ENCODE data around the gene CCDC188. TPM values are rescaled to one million over a fixed set of nuclear protein-coding genes. Genes with fewer than 3 reads are reported as not detected.

Gene CCDC188
- total and polyA plus RNA-seq, 2 of the 4 experiments (the other 2 are of a cell fraction), result 0.10 TPM; not detected in 1

DNA sequence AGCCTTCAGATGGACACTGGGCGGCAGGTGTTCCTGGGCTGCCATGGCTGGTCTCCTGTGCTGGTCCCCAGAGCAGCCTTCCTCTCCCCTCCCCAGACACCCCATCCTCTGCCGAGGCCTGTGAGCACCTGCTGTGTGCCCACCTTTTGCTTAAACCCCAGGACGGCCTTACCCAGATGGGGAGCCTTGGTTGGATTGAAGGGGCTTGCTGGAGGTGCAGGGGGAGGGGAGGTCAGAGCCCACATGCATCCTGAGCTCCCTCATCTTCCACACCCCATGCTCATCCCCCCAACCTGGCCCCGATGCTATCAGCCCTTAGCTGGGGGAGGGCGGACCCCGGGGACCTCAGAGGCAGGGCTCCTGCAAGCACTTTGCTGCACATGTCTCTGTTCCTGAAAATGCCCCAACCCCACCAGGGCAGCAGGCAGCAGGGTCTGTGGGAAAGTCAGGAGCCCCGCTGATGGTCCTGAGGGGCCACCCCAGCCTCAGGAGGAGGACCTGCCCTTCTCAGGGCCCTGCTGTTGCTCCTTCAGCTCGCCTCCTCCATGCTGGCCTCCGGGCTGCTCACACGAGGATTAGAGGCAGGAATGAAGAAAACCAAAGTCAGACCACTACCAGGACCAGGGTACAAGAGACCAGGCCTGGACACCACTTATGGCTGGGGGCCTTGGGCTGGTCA, 41.6 kb upstream of the CCDC188 start:
- Histone ChIP-seq H3K4ac (ENCODE audit: low read depth, low read length) (no peak overlapping the region), H3K9ac (ENCODE audit: low read depth, low read length) (no peak overlapping the region), H3K23ac (ENCODE audit: low read depth, low read length) (no peak overlapping the region), H2AFZ (replicated peaks; ENCODE audit: low read length, poor library complexity) (no peak overlapping the region), H2BK120ac (ENCODE audit: low read depth, low read length) (no peak overlapping the region), H2AK5ac (ENCODE audit: low read depth, low read length) (no peak overlapping the region), H3K4me1 (ENCODE audit: control insufficient read depth, insufficient read depth, low read length) (no peaks in the 10 kb centered on the region), H2AK9ac (replicated peaks; ENCODE audit: low read depth, low read length, poor library complexity) (no peak overlapping the region), H3K18ac (ENCODE audit: low read depth, low read length) (no peak overlapping the region), H2BK15ac (ENCODE audit: low read depth, low read length) (no peak overlapping the region), H2BK20ac (ENCODE audit: low read depth, low read length) (no peak overlapping the region), H3K14ac (replicated peaks; ENCODE audit: low read depth, low read length) (no peak overlapping the region), H3K79me1 (ENCODE audit: low read depth in 1 of 2, low read length in 2 of 2) (no peaks in the 10 kb centered on the region), H4K91ac (ENCODE audit: insufficient read depth, low read depth, low read length) (no peak overlapping the region), H4K5ac (ENCODE audit: low read depth, low read length) (no peak overlapping the region), H3K56ac (ENCODE audit: extremely low read depth, insufficient read depth, low read length) (no peak overlapping the region), H3K27me3 (ENCODE audit: control insufficient read depth, insufficient read depth, low read length) (peaks cover 30% of the 10 kb centered on the region), H3K27ac (ENCODE audit: insufficient read depth, low read length) (no peak overlapping the region), H3K4me2 (ENCODE audit: low read depth, low read length) (no peak overlapping the region), H3K36me3 (ENCODE audit: control insufficient read depth, insufficient read depth, low read length) (no peaks in the 10 kb centered on the region), H2BK5ac (ENCODE audit: low read depth, low read length, poor library complexity, severe bottlenecking) (no peak overlapping the region), H3K4me3 (ENCODE audit: insufficient read depth, low read depth, low read length) (no peak overlapping the region), H3K9me3 (ENCODE audit: control insufficient read depth, insufficient read depth, low read length) (no peaks in the 10 kb centered on the region), H4K20me1 (ENCODE audit: insufficient read depth, low read length) (no peaks in the 10 kb centered on the region), H3K9me1 (ENCODE audit: insufficient read depth, low read length) (no peaks in the 10 kb centered on the region), H4K8ac (ENCODE audit: low read depth in 2 of 2, low read length in 2 of 2) (no peak overlapping the region)
- 90% methylated on average over 2 of the region's 10 CpGs; no CpG with 5 or more reads in 1 of the 2 experiments for WGBS, 2 experiments (ENCODE audit: extremely low coverage in 2 of 2, insufficient read length in 1 of 2)
- ATAC-seq (ENCODE audit: low read depth), result no peak
- no peak for TF ChIP-seq NFE2L2 (IDR thresholded peaks at IDR 0.05; ENCODE audit: low read depth, low read length)
- TF ChIP-seq MAFK (IDR thresholded peaks at IDR 0.05; ENCODE audit: low read depth, low read length), result no peak
- TF ChIP-seq BHLHE40 (IDR thresholded peaks at IDR 0.05; ENCODE audit: low read depth, low read length), result no peak
- no peak for TF ChIP-seq RAD21 (IDR thresholded peaks at IDR 0.05; ENCODE audit: low read length)
- TF ChIP-seq RFX5 (IDR thresholded peaks at IDR 0.05; ENCODE audit: low read depth, low read length), result no peak
- no peak for TF ChIP-seq CEBPB (IDR thresholded peaks at IDR 0.05; ENCODE audit: low read depth, low read length)
- TF ChIP-seq MXI1 (IDR thresholded peaks at IDR 0.05; ENCODE audit: borderline replicate concordance, low read depth, low read length), result no peak
- TF ChIP-seq RCOR1 (IDR thresholded peaks at IDR 0.05; ENCODE audit: insufficient replicate concordance, low read length), result no peak
- TF ChIP-seq SMC3 (IDR thresholded peaks at IDR 0.05; ENCODE audit: low read depth, low read length), result no peak
- no peak for TF ChIP-seq FOS (IDR thresholded peaks at IDR 0.05; ENCODE audit: low read depth, low read length)
- no peak for TF ChIP-seq MAZ (IDR thresholded peaks at IDR 0.05; ENCODE audit: borderline replicate concordance, low read depth, low read length)
- no peak for TF ChIP-seq CTCF (conservative IDR thresholded peaks at IDR 0.05; ENCODE audit: low read depth, low read length)
- TF ChIP-seq, protein P1, sequence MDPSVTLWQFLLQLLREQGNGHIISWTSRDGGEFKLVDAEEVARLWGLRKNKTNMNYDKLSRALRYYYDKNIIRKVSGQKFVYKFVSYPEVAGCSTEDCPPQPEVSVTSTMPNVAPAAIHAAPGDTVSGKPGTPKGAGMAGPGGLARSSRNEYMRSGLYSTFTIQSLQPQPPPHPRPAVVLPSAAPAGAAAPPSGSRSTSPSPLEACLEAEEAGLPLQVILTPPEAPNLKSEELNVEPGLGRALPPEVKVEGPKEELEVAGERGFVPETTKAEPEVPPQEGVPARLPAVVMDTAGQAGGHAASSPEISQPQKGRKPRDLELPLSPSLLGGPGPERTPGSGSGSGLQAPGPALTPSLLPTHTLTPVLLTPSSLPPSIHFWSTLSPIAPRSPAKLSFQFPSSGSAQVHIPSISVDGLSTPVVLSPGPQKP (IDR thresholded peaks at IDR 0.05; ENCODE audit: borderline replicate concordance, low read depth, low read length), result no peak
- no peak for TF ChIP-seq USF2 (IDR thresholded peaks at IDR 0.05; ENCODE audit: low read depth, low read length)
- TF ChIP-seq POLR2A (IDR thresholded peaks at IDR 0.05; ENCODE audit: low read depth, low read length), result no peak
- TF ChIP-seq CHD1 (IDR thresholded peaks at IDR 0.05; ENCODE audit: low read depth, low read length), result no peak
- intact Hi-C loops (cut with micrococcal nuclease) (no loop called here), dilution Hi-C loops (cut with HindIII; ENCODE audit: low sequenced_read_pairs, unreplicated experiment) (no loop called here), in situ Hi-C loops (cut with MboI; ENCODE audit: low sequenced_read_pairs) (no loop called here)
- no TSS peak for BruUV-seq (replicated peaks)
- CTCF ChIA-PET, result no interaction called here
- no peak for DNase-seq
- POLR2A ChIA-PET (ENCODE audit: unreplicated experiment), result no interaction called here
